HL-60 (cell line): ENCODE measurements around the gene ENGASE.

Experiments
- POLR2AphosphoS5 ChIP-seq: IDR thresholded peaks from 2 replicates; pipeline ENCODE4 v1.6.1; 2012; ENCODE audit warnings: low read depth
- REST ChIP-seq: IDR thresholded peaks from 2 replicates; pipeline ENCODE4 v1.6.1; 2012; ENCODE audit warnings: low read depth; ENCODE audit not compliant: insufficient replicate concordance
- TF ChIP-seq, protein P1 (sequence below): IDR thresholded peaks from one replicate; pipeline ENCODE4 v1.5.1; 2011; ENCODE audit warnings: low read length, control low read depth, inconsistent platforms; ENCODE audit not compliant: insufficient read depth

DNA sequence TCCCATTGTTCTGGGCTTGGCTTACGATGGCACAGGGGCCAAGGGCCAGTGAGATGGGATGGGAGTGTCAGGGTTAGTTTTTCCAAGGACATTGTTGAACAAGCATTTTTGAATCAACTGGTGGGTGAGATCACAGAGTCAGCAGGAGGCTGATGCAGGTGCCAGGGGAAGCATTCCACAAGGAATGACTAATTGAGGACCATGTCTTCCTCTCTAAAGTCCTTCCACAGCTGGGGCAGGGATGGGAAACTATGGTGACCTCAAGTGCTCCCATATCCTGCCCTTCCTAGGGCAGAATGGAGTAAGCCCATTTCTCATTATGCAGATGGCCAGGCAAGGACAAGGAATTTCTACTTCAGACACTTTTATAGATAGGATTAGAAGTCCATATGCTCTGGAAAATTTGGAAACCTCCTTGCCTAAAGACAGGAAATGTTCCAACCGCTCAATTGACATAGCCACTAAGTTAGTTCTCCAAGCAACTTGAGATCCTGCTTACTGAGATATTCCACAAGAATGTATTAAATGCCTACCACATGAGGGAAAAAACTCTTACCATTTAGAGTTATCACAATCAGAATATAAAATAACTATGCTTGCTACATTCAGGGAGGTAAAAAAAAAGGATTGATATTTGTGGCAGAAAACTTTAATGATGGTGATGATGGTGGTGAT lies 21.2 kb upstream of the ENGASE start:
- TF ChIP-seq, protein P1, sequence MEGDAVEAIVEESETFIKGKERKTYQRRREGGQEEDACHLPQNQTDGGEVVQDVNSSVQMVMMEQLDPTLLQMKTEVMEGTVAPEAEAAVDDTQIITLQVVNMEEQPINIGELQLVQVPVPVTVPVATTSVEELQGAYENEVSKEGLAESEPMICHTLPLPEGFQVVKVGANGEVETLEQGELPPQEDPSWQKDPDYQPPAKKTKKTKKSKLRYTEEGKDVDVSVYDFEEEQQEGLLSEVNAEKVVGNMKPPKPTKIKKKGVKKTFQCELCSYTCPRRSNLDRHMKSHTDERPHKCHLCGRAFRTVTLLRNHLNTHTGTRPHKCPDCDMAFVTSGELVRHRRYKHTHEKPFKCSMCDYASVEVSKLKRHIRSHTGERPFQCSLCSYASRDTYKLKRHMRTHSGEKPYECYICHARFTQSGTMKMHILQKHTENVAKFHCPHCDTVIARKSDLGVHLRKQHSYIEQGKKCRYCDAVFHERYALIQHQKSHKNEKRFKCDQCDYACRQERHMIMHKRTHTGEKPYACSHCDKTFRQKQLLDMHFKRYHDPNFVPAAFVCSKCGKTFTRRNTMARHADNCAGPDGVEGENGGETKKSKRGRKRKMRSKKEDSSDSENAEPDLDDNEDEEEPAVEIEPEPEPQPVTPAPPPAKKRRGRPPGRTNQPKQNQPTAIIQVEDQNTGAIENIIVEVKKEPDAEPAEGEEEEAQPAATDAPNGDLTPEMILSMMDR, result no peak
- no peak for TF ChIP-seq REST
- TF ChIP-seq POLR2AphosphoS5, result no peak
